GM19468 (cell line): ENCODE results near the gene PTPN1.
"Not testable (repeated sequence)": the region's sequence is repeated elsewhere in the genome, so short reads cannot be mapped to it uniquely, and the experiment has no call there.

Source experiments
- ATAC-seq: cut with Tn5 transposase; IDR thresholded peaks from one replicate; pipeline ENCODE4 v1.9.1; 2021; ENCODE audit warnings: mild to moderate bottlenecking, moderate library complexity, moderate number of reproducible peaks; ENCODE audit not compliant: unreplicated experiment; ENCODE audit errors: extremely low read depth

Gene PTPN1

DNA sequence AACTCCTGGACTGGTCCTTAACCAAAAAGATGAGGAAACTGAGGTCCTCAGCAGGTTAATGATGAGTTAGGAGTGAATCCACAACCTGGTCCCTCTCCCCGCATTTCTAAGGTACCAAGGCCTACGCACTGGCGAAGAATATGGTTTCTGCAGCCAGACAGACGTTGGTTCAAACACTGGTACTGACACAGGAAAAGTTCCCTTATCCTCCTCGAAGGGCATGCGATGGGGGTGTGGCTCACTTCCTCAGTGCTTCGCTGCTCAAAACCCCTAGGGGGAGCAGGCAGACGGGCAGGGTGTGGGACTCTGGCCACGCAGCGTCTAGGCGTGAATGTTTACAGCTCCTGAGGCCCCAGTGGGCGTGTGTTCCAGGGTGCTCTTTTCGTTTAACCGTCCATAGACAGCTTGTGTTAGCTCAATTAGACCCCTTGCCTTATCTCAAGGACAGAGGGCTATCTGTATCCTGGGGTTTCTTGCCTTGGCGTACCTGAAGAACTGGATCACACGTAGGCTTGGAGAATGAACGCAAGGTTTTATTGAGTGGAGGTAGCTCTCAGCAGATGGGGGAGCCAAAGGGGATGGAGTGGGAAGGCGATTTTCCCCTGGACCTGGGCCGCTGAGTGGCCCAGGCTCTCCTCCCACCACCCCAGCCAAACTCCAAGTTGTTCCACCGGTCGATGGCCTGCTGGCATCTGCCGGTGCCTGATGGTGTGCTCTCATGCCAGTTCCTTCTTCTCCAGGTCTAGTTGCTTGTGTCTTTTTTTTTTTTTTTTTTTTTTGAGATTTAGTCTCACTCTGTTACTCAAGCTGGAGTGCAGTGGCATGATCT lies 31.8 kb upstream of the PTPN1 start:
- ATAC-seq, result no peak

DNA sequence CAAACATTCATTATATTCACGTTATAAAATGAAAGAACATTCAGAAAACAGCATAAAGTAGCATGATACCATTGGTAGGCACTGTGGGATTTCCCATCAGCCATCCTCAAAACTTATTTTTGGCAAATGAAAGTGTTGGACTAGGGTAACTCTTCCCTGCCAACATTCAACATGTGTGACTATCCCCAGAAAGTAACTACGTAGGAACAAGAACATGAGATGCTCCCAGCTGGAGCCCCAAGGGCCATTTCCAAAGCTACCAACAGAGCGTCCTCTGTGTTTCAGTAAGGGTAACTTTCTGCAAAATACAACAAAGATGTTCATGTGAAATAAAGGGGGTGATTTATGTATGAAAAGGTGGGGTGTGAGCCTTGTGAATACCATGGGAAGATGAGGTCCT lies 28.4 kb upstream of the PTPN1 start:
- no peak for ATAC-seq

DNA sequence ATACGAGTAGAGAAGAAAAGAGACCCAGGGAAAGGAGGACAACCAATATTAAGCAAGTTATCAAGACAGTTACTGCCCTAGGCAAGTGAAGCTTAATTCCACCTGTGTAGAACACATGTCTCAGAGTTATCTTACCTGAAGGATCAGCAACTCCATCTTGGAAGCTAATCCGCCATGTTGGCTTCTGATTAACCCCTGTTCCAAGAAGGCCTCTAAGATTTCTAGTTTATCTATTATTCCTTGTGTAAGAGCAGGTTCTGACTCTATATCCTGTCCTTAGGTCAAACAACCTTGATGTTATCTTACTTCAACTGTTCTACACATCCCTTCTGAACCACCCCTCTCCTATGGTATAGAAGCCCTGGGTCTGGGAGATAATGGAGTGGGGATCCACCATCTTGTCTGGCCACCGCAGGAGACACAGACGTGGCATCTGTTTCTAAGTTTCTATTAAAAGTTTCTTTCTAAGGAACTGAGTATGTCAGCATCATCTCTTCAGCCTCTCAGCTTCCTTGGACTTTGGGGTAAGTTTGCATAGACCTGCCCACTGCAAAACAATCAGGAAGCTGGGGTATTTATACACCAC lies 27.7 kb upstream of the PTPN1 start:
- no peak for ATAC-seq

DNA sequence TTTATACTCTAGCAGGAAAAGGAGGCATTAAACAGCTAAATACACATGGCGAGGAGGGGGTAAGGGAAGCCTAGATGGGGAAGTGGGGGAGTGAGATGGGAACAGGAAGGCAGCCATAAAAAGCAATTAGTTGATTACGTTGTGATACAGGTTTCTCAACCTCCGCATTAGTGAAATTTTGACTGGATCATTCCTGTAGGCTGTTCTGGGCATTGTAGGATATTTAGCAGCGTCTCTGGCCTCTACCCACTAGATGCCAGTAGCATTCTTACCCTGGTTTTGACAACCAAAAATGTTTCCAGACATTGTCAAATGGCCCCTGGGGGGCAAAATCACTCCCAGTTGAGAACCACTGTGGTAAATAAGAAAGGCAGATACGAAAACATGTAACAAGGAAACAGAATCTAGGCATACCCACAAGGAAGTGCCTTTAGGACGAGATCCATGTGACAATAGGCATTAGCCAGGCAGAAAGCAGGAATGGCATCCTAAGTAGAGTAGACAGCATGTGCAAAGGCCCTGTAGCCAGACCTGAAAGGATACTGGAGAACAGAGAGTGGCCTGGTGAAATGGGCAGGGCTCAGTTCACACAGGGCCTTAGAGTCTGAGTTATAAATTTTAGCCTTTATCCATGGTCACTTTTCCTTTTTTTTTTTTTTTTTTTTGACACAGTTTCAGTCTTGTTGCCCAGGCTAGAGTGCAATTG lies 25.8 kb upstream of the PTPN1 start:
- no peak for ATAC-seq

DNA sequence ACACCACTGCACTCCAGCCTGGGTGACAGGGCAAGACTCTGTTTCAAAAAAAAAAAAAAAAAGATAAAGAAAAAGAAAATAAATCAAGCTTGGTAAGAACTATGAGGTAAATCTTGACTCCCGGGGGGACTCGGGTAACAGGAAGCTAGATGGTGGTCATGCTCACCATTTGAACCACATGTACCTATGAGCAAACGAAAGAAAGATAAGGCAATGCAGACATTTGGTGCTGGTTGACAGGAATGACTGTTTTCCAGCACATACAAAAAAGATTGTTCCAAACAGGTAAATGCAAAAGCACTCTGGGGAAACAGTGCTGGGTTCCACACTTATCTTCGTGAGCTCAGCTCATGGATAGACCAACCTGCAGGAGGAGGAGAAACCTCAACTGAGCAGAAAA lies 22.8 kb upstream of the PTPN1 start:
- ATAC-seq, result no peak

DNA sequence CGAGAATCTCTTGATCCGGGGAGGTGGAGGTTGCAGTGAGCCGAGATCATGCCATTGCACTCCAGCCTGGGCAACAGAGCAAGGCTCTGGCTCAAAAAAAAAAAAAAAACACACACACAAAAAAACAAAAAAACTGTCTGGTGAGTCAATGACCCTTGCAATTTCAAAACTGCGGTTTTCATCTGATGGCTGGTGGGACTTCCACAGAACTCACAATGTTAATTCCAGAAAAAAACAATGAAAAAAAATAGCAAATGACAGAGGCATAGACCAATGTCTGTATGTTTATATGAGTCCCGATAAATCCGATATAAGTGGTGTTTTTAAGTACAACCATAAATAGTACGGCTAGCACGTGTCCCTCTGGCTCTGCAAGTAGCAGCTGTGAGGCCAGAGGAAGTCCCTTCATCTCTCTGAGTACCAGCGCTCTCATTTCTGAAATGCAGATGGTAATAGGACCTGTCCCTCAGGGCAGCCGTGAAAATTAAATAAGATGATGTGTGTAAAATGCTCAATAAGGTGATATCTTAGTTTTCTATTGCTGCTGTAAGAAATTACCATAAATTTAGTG lies 21.9 kb upstream of the PTPN1 start:
- no peak for ATAC-seq

DNA sequence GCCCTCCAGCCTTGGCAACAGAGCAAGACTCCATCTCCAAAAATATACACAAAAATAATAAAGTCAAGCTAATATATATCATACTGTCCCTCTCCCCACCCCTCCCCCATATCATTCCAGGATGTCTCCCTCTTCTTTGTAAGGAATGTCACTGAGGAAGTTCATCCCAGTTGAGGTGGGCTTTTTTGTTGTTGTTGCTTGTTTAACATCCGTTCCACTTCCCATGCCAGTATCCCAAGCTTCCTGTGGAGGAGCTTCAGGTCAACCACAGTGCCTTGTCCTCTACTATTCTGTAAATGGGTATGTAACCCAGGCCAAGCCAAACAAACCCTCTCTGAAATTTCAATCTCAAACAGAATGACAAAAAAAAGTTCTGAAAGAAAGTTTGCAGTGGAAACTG lies 19.0 kb upstream of the PTPN1 start:
- no peak for ATAC-seq

DNA sequence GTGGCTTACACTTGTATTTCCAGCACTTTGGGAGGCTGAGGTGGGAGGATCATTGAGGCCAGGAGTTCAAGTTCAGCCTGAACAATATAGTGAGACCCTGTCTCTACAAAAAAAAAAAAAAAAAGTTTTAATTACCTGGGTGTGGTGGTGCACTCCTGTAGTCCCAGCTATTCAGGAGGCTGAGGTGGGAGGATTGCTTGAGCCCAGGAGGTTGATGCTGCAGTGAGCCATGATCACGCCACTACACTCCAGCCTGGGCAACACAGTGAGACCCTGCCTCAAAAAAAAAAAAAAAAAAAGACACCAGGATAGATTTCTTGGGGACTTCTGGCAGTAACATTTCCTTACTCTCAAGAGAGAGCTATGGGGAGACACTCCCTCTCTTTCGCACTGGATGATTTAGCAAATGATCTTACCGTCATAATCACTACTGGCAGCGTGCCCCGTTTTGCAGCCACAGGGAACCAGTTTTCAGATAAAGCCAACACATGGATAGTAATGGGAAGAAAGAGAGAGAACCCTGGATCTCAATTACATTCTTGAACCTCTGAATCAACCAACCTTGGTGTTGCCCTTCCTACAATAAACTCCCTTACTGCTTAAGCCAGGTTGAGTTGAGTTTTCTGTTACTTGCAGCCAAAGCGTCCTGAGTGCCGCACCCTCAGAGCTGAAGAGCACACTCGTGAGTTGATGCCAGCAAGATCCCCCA lies 18.1 kb upstream of the PTPN1 start:
- no peak for ATAC-seq

DNA sequence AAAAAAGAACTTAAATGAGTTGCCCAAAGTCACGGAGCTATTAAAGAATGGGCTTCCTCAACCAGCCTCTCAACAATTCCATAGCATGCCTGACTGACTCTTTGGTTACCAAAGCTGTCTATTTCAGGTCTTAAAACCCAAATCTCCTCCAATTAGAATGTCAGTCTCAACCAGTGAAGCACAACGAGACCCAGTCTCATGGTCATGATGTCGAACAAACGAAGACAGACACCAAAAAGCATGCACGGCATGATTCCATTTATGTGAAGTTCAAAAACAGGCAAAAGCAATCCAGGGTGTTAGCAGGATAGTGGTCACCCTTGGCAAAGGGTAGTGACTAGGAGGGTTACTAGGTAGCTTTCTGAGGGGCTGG lies 16.3 kb upstream of the PTPN1 start:
- no peak for ATAC-seq

DNA sequence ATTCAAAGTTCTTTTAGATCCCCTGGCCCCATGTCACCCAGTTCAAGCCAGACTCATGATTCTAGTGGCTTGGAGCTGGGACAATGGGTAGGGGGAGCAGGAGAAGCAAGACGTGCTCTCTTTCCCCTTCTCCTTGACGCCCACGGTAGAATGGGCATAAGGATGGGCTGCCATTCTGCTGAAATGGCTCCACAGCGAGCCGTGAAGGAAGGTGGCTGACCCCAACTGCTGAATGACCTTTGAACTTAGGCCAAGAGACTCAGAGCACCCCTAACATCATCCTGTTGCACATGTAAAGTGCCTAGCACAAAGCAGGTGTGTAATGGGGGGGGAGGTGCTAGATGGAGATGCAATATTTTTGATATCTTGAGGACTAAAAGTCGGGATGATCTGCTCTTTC lies 15.8 kb upstream of the PTPN1 start:
- no peak for ATAC-seq

DNA sequence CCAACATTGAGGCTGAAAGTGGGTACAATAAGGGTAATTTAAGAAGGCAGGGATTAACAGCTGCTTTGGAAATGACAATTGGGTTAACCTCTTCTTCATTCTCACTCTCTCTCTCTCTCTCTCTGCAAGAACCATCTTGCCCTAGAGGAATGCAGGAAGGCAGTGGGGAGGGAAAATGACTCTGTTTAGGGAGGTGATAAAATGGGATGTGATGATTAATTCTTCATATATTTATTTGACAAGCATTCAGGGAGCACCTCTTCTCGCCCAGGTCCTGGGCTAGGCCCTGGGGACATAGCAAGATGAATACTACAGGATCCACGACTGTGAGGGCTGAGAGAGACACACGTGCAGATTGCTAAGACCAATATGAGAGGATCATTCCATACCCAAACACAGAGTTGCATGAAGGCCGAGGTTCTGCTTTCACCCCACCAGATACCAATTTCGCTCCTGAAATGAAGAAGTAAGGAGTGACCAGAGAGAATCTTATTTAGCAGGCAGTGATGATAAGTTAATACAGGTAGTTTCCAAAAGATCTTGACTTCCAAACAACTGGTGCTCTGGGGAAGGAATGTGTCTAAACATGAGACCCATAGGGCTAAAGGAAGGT lies 13.3 kb upstream of the PTPN1 start:
- no peak for ATAC-seq

DNA sequence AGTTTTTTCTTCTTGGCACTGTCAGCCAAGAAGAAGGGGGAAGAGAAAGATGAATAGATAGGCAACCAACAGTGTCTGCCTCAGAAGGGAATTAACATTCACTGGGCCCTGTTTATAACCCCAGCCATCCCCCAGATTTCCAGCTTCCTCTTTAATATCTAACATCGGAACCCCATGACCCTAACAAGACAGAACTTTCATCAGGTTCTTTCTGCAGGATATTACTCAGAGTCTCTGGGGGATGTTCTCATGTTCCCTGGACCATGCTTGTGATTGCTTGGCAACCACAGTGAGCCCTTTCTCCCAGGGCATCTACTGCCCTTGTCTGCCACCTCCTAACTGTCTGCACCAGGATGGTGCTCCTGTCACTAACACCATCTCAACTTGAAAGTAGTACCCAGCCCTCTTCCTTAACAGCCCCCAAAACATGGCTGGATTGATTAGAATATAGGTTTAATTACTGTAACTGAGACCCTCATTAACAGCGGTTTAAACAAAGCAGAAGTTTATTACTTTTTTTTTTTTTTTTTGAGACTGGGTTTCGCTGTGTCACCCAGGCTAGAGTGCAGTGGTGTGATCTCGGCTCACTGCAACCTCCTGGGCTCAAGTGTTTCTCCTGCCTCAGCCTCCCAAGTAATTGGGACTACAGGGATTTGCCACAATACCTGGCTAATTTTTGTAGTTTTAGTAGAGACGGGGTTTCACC lies 12.0 kb upstream of the PTPN1 start:
- ATAC-seq, result no peak

DNA sequence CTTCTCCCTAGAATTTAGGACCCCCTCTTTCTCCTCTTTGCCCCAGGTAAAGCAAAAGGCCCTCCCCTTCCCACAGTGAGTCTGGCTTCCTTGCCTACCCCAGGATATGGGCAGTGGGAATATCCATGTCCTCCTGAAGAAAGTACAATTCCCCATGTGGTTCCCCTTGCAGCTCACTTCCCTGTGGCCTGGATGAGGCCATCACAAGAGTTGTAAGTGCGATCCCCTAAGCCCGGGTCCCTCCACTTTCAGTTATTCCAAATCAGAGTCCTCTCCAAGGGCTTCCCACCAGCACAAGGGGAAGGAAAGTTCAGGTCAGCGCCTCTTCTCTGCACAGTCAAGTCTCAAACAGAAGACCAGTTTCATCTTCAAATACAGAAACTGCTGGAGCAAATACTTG lies 10.2 kb upstream of the PTPN1 start:
- no peak for ATAC-seq

DNA sequence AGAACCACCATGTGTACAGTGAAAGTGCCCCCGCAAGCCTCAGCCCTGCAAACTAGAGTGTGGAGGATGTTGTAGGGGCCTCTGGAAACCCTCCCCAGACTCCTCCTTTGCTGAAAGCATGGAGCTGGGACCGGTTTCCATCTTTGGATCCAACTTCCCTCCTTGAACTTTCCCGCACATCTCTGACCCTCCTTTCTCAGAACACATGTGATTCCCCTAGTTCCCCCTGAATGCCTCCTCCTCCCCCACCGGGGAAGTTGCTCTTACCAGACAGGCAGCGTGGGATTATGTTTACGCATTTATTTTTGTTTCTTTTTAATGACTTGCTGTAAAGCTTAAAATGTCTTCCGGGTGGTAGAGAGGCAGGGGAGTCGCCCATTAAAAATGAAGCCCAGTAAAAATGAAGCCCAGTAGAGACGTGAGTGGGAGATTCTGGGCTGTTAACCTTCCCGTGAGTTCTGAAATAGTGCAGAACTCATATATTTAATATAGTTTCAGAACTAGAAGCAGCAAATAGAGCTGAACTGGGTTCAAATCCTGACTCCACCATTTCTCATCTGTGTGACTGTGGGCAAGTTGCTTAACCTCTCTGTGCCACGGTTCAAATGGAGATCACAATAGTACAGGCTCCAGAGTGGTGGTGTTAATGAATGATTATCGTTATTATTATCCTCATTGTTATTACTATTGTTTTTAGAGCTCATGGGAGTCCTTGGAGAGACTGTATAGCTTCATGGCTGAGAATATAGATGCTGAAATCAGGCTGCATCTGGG lies 8.0 kb upstream of the PTPN1 start:
- ATAC-seq, result no peak

DNA sequence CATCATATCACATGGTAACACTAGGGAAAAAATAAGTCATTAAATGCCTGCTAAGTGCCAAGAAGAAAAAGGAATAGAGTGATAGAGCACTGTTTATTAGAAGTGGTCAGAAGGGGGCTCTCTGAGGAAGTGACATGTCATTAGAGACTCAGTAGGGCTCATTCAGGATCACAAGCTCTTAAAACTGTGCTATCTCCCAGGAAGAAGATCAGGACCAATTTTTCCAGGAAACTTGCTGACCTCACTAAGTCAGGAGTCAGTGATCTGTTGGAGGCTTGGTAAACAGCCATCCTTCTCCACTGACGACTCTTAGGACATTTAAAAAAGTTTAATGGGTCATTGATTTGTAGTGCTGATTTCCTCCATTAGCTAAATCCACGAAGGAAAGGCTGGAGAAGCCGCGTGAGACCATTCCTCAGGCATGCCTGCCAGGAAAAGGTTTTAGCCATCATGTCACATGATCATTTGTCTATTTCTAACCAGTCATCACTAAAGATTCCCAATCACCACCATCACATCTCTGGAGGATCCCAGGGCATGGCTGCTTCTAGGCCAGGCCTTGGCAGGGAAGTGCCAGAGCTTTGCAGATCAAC lies 5.9 kb upstream of the PTPN1 start:
- ATAC-seq, result no peak

DNA sequence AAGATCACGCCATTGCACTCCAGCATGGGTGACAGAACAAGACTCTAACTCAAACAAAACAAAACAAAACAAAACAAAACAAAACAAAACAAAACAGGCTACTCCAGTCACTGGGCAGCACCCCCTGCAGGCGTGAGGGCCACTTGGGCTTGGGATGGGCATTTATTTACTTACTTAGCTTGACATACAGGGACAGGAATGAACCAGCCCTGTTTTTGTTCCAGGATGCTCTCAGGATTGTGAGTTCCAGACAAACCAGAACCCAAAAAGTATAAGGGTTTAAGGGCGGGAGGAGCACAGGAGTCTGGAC lies 4.0 kb upstream of the PTPN1 start:
- no peak for ATAC-seq

DNA sequence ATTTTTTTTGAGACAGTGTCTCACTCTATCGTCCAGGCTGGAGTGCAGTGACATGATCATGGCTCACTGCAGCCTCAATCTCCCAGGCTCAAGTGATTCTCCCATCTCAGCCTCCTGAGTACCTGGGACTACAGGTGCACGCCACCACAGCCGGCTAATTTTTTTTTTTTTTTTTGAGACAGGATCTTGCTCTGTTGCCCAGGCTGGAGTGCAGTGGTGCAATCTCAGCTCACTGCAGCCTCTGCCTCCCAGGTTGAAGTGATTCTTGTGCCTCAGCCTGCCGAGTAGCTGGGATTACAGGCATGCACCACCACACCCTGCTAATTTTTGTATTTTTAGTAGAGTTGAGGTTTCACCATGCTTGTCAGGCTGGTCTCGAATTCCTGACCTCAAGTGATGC lies 2.4 kb upstream of the PTPN1 start:
- ATAC-seq, result not testable (repeated sequence)

DNA sequence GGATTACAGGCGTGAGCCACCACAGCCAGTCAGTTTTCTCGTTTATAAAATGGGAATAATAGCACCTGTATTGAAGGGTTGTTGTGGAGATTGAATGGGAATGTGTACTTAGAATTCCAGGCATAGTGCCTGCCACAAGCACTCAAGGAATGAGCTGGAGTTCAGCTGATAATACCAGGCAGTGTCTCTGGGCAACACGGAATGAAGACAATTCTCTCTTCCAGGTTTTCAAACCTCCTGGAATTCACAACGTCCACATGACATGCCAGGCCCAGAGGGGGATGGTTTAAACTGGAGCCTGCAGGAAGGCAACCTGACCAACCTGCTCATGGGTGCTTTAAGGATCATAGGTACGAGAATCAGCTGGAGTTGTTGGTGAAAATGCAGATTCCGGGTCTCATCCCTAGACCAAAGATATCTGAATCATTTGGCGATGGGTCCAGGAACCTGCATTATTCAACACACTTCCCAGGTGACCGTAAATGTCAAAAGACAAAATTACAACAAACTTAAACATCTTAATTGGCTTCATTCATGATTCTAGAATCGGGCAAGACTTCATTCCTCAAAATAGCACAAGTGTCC lies 1.9 kb upstream of the PTPN1 start:
- ATAC-seq, result no peak
